Measurements from ENCODE around the gene DALRD3.

Gene DALRD3

GRCh38 chr3:48999085-48999858 lies 19.1 kb downstream of the DALRD3 start:
- H3K9me3 Mint-ChIP-seq, result no peaks in the 10 kb centered on the region
- ATAC-seq, result no peak
- no peak overlapping the region for H3K27ac Mint-ChIP-seq
- peaks cover 16% of the 10 kb centered on the region for H3K36me3 Mint-ChIP-seq
- H3K4me1 Mint-ChIP-seq, result peaks cover 7% of the 10 kb centered on the region
- no peaks in the 10 kb centered on the region for H3K27me3 Mint-ChIP-seq
- H3K4me3 Mint-ChIP-seq, result no peak overlapping the region

DNA sequence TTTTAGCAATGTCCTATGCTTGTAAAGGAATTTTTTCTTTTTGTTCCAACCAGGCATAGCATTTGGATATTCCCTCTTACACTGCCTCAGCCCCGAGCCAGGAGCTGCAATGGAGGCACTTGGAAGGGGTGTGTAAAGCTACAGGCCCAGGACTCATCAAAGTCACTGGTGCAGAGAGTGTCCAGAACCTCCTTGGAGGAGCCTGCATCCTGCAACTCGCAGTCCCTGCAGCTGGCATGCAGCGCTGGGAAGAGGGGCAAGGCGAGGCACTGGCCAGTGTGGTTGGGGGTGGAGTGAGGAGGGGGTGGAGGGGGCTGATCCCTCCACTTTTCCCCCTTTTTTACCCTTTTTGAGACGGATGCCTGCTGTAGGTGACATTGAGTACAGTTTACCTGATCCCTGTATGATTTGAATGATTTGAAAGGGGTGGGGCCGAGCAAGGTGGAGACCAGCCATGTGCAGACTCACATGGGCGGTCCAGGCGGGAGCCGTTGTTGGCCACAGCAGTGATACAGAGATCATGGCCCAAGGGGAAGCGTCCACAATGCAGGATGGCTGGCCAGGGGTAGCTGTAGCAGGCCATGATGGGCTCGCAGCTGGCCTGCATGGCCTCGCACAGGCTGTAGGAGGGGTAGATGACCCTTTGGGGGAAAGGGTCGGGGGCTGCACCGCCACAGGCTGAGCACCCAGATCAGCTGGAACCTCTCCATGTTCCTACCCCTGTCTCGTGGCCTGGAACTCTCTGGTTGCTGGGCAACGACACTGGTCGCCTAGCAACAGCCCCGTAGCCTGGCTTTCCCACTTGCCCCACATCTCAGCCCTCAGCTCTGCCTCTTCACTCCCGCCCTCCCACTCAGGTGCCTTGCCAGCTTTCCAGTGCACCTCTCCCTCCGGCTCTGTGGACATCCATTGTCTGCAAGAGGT lies 20.4 kb downstream of the DALRD3 start:
- H3K4me3 Mint-ChIP-seq, result no peak overlapping the region
- no peak for ATAC-seq
- H3K27me3 Mint-ChIP-seq, result no peaks in the 10 kb centered on the region
- no peak overlapping the region for H3K27ac Mint-ChIP-seq
- no peaks in the 10 kb centered on the region for H3K9me3 Mint-ChIP-seq
- H3K4me1 Mint-ChIP-seq, result peaks cover 7% of the 10 kb centered on the region
- peaks cover 16% of the 10 kb centered on the region for H3K36me3 Mint-ChIP-seq

DNA sequence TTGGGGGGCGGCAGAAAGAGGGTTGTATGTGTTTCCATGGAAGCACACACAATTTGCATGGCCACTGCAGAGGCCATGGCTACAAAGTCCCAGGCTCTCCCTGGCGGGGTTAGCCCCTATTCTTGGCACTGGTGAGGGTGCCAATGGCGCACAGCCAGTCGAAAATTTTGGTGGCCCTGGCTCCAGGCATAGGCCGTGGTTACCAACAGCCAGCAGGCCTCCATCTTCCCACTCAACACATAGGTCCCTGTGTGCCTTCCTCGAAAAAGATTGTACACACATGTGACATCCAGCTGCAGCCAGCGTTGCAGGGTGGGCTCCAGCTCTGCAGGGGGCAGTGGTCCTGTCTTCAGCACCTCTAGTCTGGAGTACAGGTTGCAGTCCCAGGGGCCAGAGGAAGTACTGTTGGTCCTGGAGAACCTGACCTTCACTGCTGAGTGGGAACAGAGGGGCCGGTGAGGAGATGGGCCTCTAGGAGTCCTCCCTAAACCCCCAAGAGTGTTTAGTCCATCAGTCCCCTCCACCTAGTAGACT lies 21.2 kb downstream of the DALRD3 start:
- peaks cover 7% of the 10 kb centered on the region for H3K4me1 Mint-ChIP-seq
- H3K27me3 Mint-ChIP-seq, result no peaks in the 10 kb centered on the region
- no peak overlapping the region for H3K4me3 Mint-ChIP-seq
- H3K27ac Mint-ChIP-seq, result no peak overlapping the region
- H3K9me3 Mint-ChIP-seq, result no peaks in the 10 kb centered on the region
- ATAC-seq, result no peak
- H3K36me3 Mint-ChIP-seq, result peaks cover 14% of the 10 kb centered on the region

DNA sequence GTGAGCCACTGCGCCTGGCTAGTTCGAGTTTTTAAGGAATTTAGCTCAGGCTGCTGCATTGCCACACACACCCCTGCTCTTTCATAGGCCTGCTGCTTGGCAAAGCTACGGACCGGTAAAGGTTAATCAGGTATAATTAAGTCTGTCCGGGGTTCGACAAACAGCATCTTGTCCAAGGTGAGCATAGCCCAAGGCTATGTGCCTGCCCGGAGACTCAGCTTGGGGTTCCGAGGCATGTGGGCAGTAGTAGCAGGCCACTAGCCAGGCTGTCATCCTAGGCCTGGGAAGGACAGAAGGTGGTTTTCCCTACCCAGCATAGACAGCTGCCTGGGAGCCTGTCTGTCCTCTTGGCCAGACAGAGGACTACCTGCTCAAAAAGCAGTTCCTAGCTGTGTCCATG lies 21.7 kb downstream of the DALRD3 start:
- H3K27me3 Mint-ChIP-seq, result no peaks in the 10 kb centered on the region
- no peak overlapping the region for H3K27ac Mint-ChIP-seq
- ATAC-seq, result no peak

DNA sequence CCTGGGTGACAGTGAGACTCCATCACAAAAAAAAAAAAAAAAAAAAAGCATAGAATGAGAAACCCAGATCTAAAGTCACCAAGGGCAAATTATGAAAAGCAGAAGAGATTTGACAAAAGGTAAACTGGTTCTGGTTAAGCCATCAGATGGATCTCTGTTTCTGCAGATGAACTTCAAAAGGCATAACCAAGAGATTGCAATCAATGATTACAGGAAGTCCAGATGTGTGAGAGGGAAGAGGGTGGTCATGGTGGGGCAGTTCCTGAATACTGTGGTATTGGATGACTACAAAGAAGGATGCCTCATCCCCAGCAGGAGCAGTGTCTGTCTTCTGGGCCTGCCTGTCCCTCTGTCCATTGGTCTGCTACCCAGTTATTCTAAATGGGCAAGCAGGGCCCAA lies 24.5 kb downstream of the DALRD3 start:
- no peak for ATAC-seq
- Mint-ChIP-seq H3K9me3 (no peaks in the 10 kb centered on the region), H3K36me3 (peaks cover 10% of the 10 kb centered on the region), H3K4me1 (peaks cover 31% of the 10 kb centered on the region), H3K27me3 (no peaks in the 10 kb centered on the region), H3K27ac (no peak overlapping the region), H3K4me3 (no peak overlapping the region)

More for the DNA sequence above, 21.7 kb downstream of the DALRD3 start:
- H3K9me3 Mint-ChIP-seq, result no peaks in the 10 kb centered on the region
- no peak overlapping the region for H3K4me3 Mint-ChIP-seq
- peaks cover 10% of the 10 kb centered on the region for H3K36me3 Mint-ChIP-seq
- H3K4me1 Mint-ChIP-seq, result peaks cover 12% of the 10 kb centered on the region

DNA sequence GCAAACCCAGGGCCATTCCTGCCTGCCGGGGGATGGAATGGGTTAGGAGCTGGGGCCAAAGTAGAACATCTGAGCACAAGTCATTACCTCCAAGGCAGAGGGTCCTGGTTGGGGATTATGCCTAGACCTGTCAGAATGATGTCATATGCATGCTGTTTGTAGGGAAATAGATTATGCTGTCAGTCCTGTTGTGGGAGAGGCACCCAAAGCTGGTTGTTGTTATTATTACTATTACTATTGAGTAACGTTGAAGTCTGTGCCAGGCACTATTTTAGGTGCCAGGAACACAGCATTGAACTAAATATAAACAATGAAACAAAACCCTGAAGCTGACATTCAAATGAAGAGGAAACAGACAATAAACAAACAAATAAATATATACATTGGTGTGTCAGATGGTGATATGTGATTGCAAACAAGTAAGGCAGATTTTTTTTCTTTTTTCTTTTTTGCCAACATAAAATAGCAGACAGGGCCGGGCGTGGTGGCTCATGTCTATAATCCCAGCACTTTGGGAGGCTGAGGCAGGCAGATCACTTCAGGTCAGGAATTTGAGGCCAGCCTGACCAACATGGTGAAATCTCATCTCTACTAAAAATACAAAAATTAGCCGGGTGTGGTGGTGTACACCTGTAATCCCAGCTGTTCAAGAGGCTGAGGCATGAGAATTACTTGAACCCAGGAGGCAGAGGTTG lies 26.4 kb downstream of the DALRD3 start:
- Mint-ChIP-seq H3K27me3 (no peaks in the 10 kb centered on the region), H3K4me1 (peaks cover 40% of the 10 kb centered on the region), H3K4me3 (peak overlapping the region; percentile 12), H3K27ac (peak overlapping the region; percentile 79), H3K36me3 (peaks cover 10% of the 10 kb centered on the region), H3K9me3 (no peaks in the 10 kb centered on the region)
- ATAC-seq, result no peak

DNA sequence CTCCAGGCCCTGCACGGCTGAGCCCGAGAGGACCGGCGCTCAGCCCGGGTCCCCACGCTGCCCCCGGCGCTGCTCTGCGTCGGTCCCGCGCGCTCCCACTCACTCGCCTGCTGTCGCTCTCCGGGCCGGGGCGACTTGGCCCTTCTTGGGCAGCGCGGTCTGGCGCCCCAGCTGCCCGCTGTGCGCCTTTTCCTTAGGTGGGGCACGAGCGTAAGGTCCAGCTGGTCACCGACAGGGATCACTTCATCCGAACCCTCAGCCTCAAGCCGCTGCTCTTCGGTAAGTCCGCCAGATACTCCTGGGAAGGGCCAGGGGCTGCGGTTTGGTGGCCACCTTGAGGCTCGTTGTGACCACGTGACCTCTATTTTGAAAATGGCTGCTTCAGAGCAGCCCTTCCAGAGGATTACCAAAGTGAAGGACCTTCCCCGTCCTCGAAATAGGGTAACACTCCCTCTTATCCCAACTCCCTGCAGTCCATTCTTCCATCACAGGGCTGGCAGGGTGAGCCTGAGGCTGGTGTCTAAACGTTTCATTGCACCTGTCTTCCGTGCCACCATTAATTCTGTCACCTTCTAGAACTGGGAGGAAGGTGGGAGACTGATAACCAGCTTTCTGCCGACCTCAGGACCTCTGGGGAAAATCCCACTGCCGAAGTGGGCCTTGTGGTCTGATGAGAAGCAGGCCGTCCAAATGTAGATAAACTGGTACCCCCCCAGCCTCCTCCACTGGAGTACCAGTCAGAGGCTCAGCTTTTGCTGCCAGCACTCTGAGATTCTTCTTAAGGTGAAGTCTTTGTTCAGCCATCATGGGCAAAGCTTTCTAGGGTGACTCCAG lies 27.5 kb downstream of the DALRD3 start:
- peak overlapping the region; percentile 93 for H3K4me3 Mint-ChIP-seq
- no peaks in the 10 kb centered on the region for H3K27me3 Mint-ChIP-seq
- ATAC-seq, result peak; percentile 18
- peak overlapping the region; percentile 79 for H3K27ac Mint-ChIP-seq
- H3K9me3 Mint-ChIP-seq, result no peaks in the 10 kb centered on the region
- H3K36me3 Mint-ChIP-seq, result peaks cover 10% of the 10 kb centered on the region
- peaks cover 40% of the 10 kb centered on the region for H3K4me1 Mint-ChIP-seq

- H3K27me3 Mint-ChIP-seq, result no peaks in the 10 kb centered on the region
- H3K27ac Mint-ChIP-seq, result peak within 1 kb of the TSS; percentile 79
Observed at GRCh38 chr3:48989796-48990635, 28.4 kb downstream of the DALRD3 start, which contains the start of gene P4HTM. P4HTM (plus strand) TSS chr3:48990241; CDS start chr3:48990257, 16 bp downstream.

DNA sequence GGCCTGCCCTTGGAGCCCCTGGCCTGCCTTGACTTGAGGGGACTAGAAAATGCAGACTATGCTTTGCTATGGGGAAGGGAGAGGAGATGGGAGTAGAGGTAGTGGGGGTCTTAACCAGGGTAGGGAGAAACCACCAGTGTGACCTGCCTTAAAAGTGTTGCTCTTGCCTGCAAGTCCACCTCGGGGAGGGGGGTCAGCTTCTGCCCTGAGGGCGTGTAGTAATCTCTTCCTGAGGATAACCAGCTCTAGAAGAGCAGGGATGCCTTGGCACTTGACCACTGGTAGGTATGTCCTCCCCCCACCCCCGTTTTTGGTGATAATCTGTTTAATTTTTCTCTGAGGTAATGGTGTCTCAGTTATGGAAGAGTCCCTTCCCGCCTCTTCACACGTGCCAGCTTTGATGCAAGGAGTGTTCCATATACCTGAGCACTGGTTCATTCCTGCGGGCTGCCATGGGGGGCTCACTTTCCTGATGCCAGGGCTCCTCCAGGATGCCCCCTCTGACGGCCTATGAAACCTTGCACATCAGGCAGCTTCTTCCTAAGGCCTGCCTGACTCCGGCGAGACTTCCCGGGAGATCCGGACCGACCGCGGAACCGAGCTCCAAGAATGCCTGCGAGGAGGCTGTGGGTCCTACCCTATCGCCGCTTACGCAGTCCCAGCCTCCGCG lies 29.1 kb downstream of the DALRD3 start:
- Mint-ChIP-seq H3K27me3 (no peaks in the 10 kb centered on the region), H3K9me3 (no peaks in the 10 kb centered on the region), H3K4me1 (peaks cover 33% of the 10 kb centered on the region), H3K27ac (peak overlapping the region; percentile 79), H3K36me3 (no peaks in the 10 kb centered on the region), H3K4me3 (peak overlapping the region; percentile 85)
- ATAC-seq, result no peak

More at GRCh38 chr3:48989796-48990635, 28.4 kb downstream of the DALRD3 start, which contains the start of gene P4HTM:
- peaks cover 7% of the 10 kb centered on the region for H3K36me3 Mint-ChIP-seq
- H3K9me3 Mint-ChIP-seq, result no peaks in the 10 kb centered on the region
- peaks cover 37% of the 10 kb centered on the region for H3K4me1 Mint-ChIP-seq
- peak within 1 kb of the TSS; percentile 93 for H3K4me3 Mint-ChIP-seq
- ATAC-seq, result peak; percentile 87

- Mint-ChIP-seq H3K9me3 (no peaks in the 10 kb centered on the region), H3K27ac (no peak overlapping the region), H3K4me1 (peaks cover 21% of the 10 kb centered on the region), H3K36me3 (peaks cover 21% of the 10 kb centered on the region), H3K27me3 (no peaks in the 10 kb centered on the region), H3K4me3 (no peak overlapping the region)
- no peak for ATAC-seq
Observed at GRCh38 chr3:48985831-48986376, 32.5 kb downstream of the DALRD3 start.

GRCh38 chr3:48984663-48985062 lies 33.7 kb downstream of the DALRD3 start:
- no peak for ATAC-seq
- no peak overlapping the region for H3K27ac Mint-ChIP-seq

DNA sequence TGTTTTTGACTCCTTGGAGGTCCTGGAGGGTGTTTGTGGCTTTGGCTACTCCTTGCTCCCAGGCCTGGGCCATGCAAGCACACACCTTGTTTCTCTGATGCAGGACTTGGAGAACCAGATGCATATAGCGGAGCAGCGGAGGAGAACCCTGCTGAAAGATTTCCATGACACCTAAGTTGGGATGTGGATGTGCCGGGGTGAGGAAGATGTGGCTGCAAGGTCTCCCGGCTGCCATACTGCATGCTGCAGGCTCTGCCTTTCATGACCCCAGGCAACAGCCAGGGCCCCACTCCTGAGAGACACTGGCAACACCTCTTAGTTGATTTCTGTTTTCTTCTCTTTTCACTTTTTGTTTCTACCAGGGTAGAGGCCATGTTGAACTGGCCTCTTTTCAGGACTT lies 35.3 kb downstream of the DALRD3 start:
- Mint-ChIP-seq H3K4me3 (no peak overlapping the region), H3K27ac (peak overlapping the region; percentile 61), H3K4me1 (peaks cover 5% of the 10 kb centered on the region), H3K27me3 (no peaks in the 10 kb centered on the region), H3K36me3 (peaks cover 38% of the 10 kb centered on the region), H3K9me3 (no peaks in the 10 kb centered on the region)
- no peak for ATAC-seq

More at GRCh38 chr3:48984663-48985062, 33.7 kb downstream of the DALRD3 start:
- no peaks in the 10 kb centered on the region for H3K9me3 Mint-ChIP-seq
- H3K4me1 Mint-ChIP-seq, result peaks cover 17% of the 10 kb centered on the region
- peaks cover 30% of the 10 kb centered on the region for H3K36me3 Mint-ChIP-seq
- no peaks in the 10 kb centered on the region for H3K27me3 Mint-ChIP-seq
- H3K4me3 Mint-ChIP-seq, result no peak overlapping the region

DNA sequence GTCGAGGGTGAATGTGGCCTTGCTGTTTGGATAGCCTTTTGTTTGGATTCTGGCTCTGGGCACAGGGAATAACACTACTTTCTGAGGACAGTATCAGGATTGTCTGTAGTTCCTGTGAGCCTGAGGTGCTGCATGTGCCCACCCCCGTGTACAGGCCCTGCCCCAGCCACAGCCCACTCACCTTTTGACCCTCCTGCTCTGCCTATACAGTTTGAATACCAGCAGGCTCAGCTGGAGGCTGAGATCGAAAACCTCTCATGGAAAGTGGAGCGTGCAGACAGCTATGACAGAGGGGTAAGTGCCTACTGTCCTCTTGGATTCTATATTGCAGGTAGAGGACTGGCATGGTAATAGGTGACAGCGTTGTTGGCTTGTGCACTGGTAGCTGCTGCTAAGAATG lies 35.7 kb downstream of the DALRD3 start:
- Mint-ChIP-seq H3K9me3 (no peaks in the 10 kb centered on the region), H3K36me3 (peaks cover 42% of the 10 kb centered on the region), H3K27ac (peak overlapping the region; percentile 61), H3K4me3 (no peak overlapping the region), H3K27me3 (no peaks in the 10 kb centered on the region), H3K4me1 (peaks cover 1% of the 10 kb centered on the region)
- ATAC-seq, result no peak

All from stimulated activated memory B cell treated with anti-CD40 and anti-IgM and Interleukin-4, amounts not matched to agents 10 μg/mL and 1 μg/mL and 100 μg/mL, for 72 hours (primary cell).